H1 (cell line): ENCODE measurements around the gene MPZ. TPM values are rescaled to one million over a fixed set of nuclear protein-coding genes. Genes with fewer than 3 reads are reported as not detected.

Experiments used
- CTCF ChIA-PET: fragments of 300-600 bp; sonication (Branson Sonifier 250); formaldehyde crosslinking; loops from one replicate; lab custom pipeline; 2021; ENCODE audit not compliant: partially characterized antibody; lab: Charles Lee
- POLR2A ChIA-PET: fragments of 300-600 bp; sonication (Branson Sonifier 250); formaldehyde crosslinking; loops from one replicate; lab custom pipeline; 2021; ENCODE audit warnings: inconsistent platforms; ENCODE audit not compliant: partially characterized antibody; lab: Charles Lee
- DNase-seq, 2 experiments: peaks; one replicate each; pipeline versions ENCODE4 v3.0.0 to v3.0.0-alpha.2; 2010 to 2022; ENCODE audit warnings: low spot score in 2 of 2, low read depth in 1 of 2, mixed read lengths in 1 of 2
- FAIRE-seq: peaks from 2 replicates; lab custom pipeline; 2011; peaks lifted over from hg19 to GRCh38; lab: Jason Lieb, UNC
- H2AFZ ChIP-seq: 2 replicates; pipeline ENCODE4 v1.8.1; 2012; ENCODE audit warnings: low read length, inconsistent platforms
- H2AK5ac ChIP-seq: 2 replicates; pipeline ENCODE4 v1.6.1; 2013; ENCODE audit warnings: low read depth, low read length
- H2BK120ac ChIP-seq: replicated peaks from 2 replicates; pipeline ENCODE3; 2013; ENCODE audit warnings: low read depth, low read length, inconsistent platforms
- H2BK12ac ChIP-seq: 2 replicates; pipeline ENCODE4 v1.6.1; 2013; ENCODE audit warnings: low read depth, low read length
- H2BK15ac ChIP-seq: 2 replicates; pipeline ENCODE4 v1.6.1; 2013; ENCODE audit warnings: low read length
- H2BK20ac ChIP-seq: 2 replicates; pipeline ENCODE4 v1.6.1; 2013; ENCODE audit warnings: low read length
- H2BK5ac ChIP-seq: 2 replicates; pipeline ENCODE4 v1.6.1; 2013; ENCODE audit warnings: low read depth, low read length
- H3K14ac ChIP-seq: 2 replicates; pipeline ENCODE4 v1.6.1; 2013; ENCODE audit warnings: inconsistent platforms; ENCODE audit not compliant: insufficient read length
- H3K18ac ChIP-seq: 2 replicates; pipeline ENCODE4 v1.6.1; 2013; ENCODE audit warnings: low read length; ENCODE audit errors: extremely low read depth
- H3K23ac ChIP-seq: 2 replicates; pipeline ENCODE4 v1.6.1; 2013; ENCODE audit warnings: inconsistent platforms; ENCODE audit not compliant: insufficient read length
- H3K23me2 ChIP-seq: 2 replicates; pipeline ENCODE4 v1.6.1; 2013; ENCODE audit warnings: low read depth, low read length
- H3K27ac ChIP-seq: 2 replicates; pipeline ENCODE4 v1.6.1; 2011; ENCODE audit warnings: low read depth, low read length, inconsistent platforms
- H3K27me3 ChIP-seq, 4 experiments: replicated peaks in 1 of 4; 1 replicate in 1 of 4; 2 replicates in 3 of 4; pipeline versions ENCODE4 v1.6.1 to v1.8.1; 2011 to 2013; ENCODE audit warnings: low read length in 3 of 4, mild to moderate bottlenecking in 3 of 4, inconsistent platforms in 2 of 4, mixed read lengths in 2 of 4, moderate library complexity in 1 of 4; ENCODE audit not compliant: control insufficient read depth in 3 of 4, insufficient read depth in 3 of 4; ENCODE audit errors: extremely low read depth in 1 of 4
- H3K36me3 ChIP-seq, 4 experiments: 2 replicates each; pipeline versions ENCODE4 v1.6.1 to v1.8.1; 2011 to 2013; ENCODE audit warnings: mild to moderate bottlenecking in 4 of 4, low read length in 3 of 4, moderate library complexity in 2 of 4, control low read depth in 1 of 4, inconsistent platforms in 1 of 4; ENCODE audit not compliant: insufficient read depth in 4 of 4, control insufficient read depth in 2 of 4
- H3K4ac ChIP-seq: replicated peaks from 2 replicates; pipeline ENCODE3; 2013; ENCODE audit warnings: low read length, low read depth, mixed read lengths, inconsistent platforms; ENCODE audit not compliant: insufficient read length
- H3K4me1 ChIP-seq, 4 experiments: replicated peaks in 1 of 4; 1 replicate in 1 of 4; 2 replicates in 3 of 4; pipeline versions ENCODE4 v1.6.1 to v1.8.1; 2011 to 2013; ENCODE audit warnings: low read length in 3 of 4, inconsistent platforms in 2 of 4, mixed read lengths in 1 of 4; ENCODE audit not compliant: insufficient read depth in 4 of 4, control insufficient read depth in 3 of 4
- H3K4me2 ChIP-seq, 2 experiments: 2 replicates each; pipeline versions ENCODE4 v1.6.1 to v1.8.1; 2011 to 2013; ENCODE audit warnings: low read depth in 2 of 2, low read length in 2 of 2, control low read depth in 1 of 2, inconsistent platforms in 1 of 2, mild to moderate bottlenecking in 1 of 2; ENCODE audit not compliant: insufficient read depth in 1 of 2
- H3K4me3 ChIP-seq, 4 experiments: fragments of 200-600, 300-600 bp in 1 of 4; sonication (generic), shearing (Covaris generic), sonication (Bioruptor Twin) in 1 of 4; 2 replicates each; pipeline versions ENCODE4 v1.5.1 to v1.8.1; 2011 to 2016; ENCODE audit warnings: low read length in 4 of 4, low read depth in 3 of 4, control low read depth in 2 of 4, inconsistent platforms in 2 of 4, mild to moderate bottlenecking in 2 of 4, mixed read lengths in 1 of 4, moderate library complexity in 1 of 4; ENCODE audit not compliant: insufficient read depth in 2 of 4; ENCODE audit errors: extremely low read depth in 1 of 4
- H3K56ac ChIP-seq: replicated peaks from 2 replicates; pipeline ENCODE3; 2013; ENCODE audit warnings: low read depth, mild to moderate bottlenecking, mixed read lengths, low read length, inconsistent platforms; ENCODE audit not compliant: insufficient read length
- H3K79me1 ChIP-seq: 2 replicates; pipeline ENCODE4 v1.6.1; 2013; ENCODE audit warnings: low read depth, low read length, control low read depth
- H3K79me2 ChIP-seq, 2 experiments: 2 replicates each; pipeline versions ENCODE4 v1.6.1 to v1.8.1; 2012 to 2013; ENCODE audit warnings: low read length in 2 of 2, mild to moderate bottlenecking in 2 of 2, inconsistent platforms in 1 of 2; ENCODE audit not compliant: insufficient read depth in 2 of 2, control insufficient read depth in 1 of 2
- H3K9ac ChIP-seq, 4 experiments: replicated peaks in 1 of 4; 1 replicate in 1 of 4; 2 replicates in 3 of 4; pipeline versions ENCODE4 v1.6.1 to v1.8.1; 2011 to 2013; ENCODE audit warnings: low read depth in 3 of 4, low read length in 3 of 4, control low read depth in 2 of 4, mild to moderate bottlenecking in 2 of 4, moderate library complexity in 2 of 4, inconsistent platforms in 1 of 4; ENCODE audit errors: extremely low read depth in 1 of 4
- H3K9me3 ChIP-seq, 2 experiments: 2 replicates each; pipeline versions ENCODE4 v1.6.1 to v1.8.1; 2012 to 2013; ENCODE audit warnings: mild to moderate bottlenecking in 2 of 2, moderate library complexity in 2 of 2, control low read depth in 1 of 2, inconsistent platforms in 1 of 2, low read depth in 1 of 2, low read length in 1 of 2, mixed read lengths in 1 of 2; ENCODE audit not compliant: insufficient read depth in 2 of 2
- H4K20me1 ChIP-seq, 2 experiments: replicated peaks in 1 of 2; 2 replicates each; pipeline versions ENCODE3 to v1.8.1; 2011 to 2013; ENCODE audit warnings: inconsistent platforms in 2 of 2, low read length in 2 of 2, mild to moderate bottlenecking in 1 of 2; ENCODE audit not compliant: insufficient read depth in 2 of 2, control insufficient read depth in 1 of 2
- H4K5ac ChIP-seq: 2 replicates; pipeline ENCODE4 v1.6.1; 2013; ENCODE audit warnings: low read length, low read depth, mixed read lengths, inconsistent platforms; ENCODE audit not compliant: insufficient read length
- H4K8ac ChIP-seq: 2 replicates; pipeline ENCODE4 v1.8.0; 2013; ENCODE audit warnings: mild to moderate bottlenecking, moderate library complexity, low read length, inconsistent platforms; ENCODE audit not compliant: insufficient read depth; ENCODE audit errors: extremely low read depth
- H4K91ac ChIP-seq: replicated peaks from 2 replicates; pipeline ENCODE3; 2013; ENCODE audit warnings: low read length, mixed read lengths, inconsistent platforms; ENCODE audit not compliant: insufficient read length
- CBX5 ChIP-seq: fragments of 300-800, 300-1000 bp; sonication (generic); IDR thresholded peaks from 2 replicates; pipeline ENCODE4 v1.7.1; 2016; ENCODE audit warnings: antibody characterized with exemption, low read length, low read depth
- CREB1 ChIP-seq: IDR thresholded peaks from 2 replicates; pipeline ENCODE4 v1.6.1; 2012; ENCODE audit warnings: inconsistent platforms
- EP300 ChIP-seq, 2 experiments: IDR thresholded peaks; 1 replicate in 1 of 2; 2 replicates in 1 of 2; pipeline ENCODE4 v1.6.1; 2011 to 2012; ENCODE audit warnings: low read depth in 2 of 2, low read length in 2 of 2, mild to moderate bottlenecking in 2 of 2, borderline replicate concordance in 1 of 2, inconsistent platforms in 1 of 2, moderate library complexity in 1 of 2
- FOSL1 ChIP-seq: IDR thresholded peaks from 2 replicates; pipeline ENCODE4 v1.6.1; 2011; ENCODE audit warnings: mild to moderate bottlenecking, low read depth, low read length, moderate library complexity; ENCODE audit not compliant: insufficient read depth
- HDAC6 ChIP-seq: IDR thresholded peaks from one replicate; pipeline ENCODE4 v1.7.1; 2012; ENCODE audit warnings: low read depth, mild to moderate bottlenecking, inconsistent platforms, low read length, moderate library complexity
- JUND ChIP-seq: IDR thresholded peaks from 2 replicates; pipeline ENCODE4 v1.6.1; 2011; ENCODE audit warnings: mild to moderate bottlenecking, improper control_type of control experiment, low read length
- KDM4A ChIP-seq: IDR thresholded peaks from one replicate; pipeline ENCODE4 v1.7.1; 2012; ENCODE audit warnings: low read depth, mild to moderate bottlenecking, moderate library complexity, low read length, inconsistent platforms; ENCODE audit not compliant: severe bottlenecking
- MAFK ChIP-seq: IDR thresholded peaks from 2 replicates; pipeline ENCODE4 v1.6.1; 2012; ENCODE audit warnings: low read depth, mild to moderate bottlenecking, improper control_type of control experiment, low read length
- SAP30 ChIP-seq: fragments of 300-600 bp; sonication (generic); IDR thresholded peaks from 2 replicates; pipeline ENCODE4 v1.7.1; 2012; ENCODE audit warnings: low read length, moderate library complexity, mild to moderate bottlenecking, inconsistent platforms; ENCODE audit not compliant: insufficient read depth, insufficient replicate concordance
- SP1 ChIP-seq: IDR thresholded peaks from 2 replicates; pipeline ENCODE4 v1.6.1; 2011; ENCODE audit warnings: low read depth, low read length
- WGBS, 2 experiments: shearing (Covaris generic) in 1 of 2; methylation state at CpG; one replicate each; pipeline versions ENCODE4 v1.1.6 to v1.1.7; 2013 to 2015; ENCODE audit warnings: low lambda C conversion rate in 2 of 2, mixed read lengths in 2 of 2, inconsistent platforms in 1 of 2, low coverage in 1 of 2, missing lambda C conversion rate in 1 of 2; ENCODE audit not compliant: insufficient replicate concordance in 2 of 2, insufficient coverage in 1 of 2, insufficient read length in 1 of 2; ENCODE audit errors: extremely low coverage in 1 of 2, missing lambda C conversion rate in 1 of 2; 5-methylcytosine and 5-hydroxymethylcytosine counted together
- polyA plus RNA-seq, 7 experiments: library from polyadenylated mRNA; depleted of rRNA in 3 of 7; stranded (reverse) in 5 of 7; unstranded in 2 of 7; fragments of >200 nt in 5 of 7; fragments of 200-250 nt in 2 of 7; gene quantifications; 1 replicate in 5 of 7; 2 replicates in 1 of 7; 4 replicates in 1 of 7; pipeline versions ENCODE4 v1.2.1 to v1.2.3, GENCODE V29; 2011 to 2013; ENCODE audit warnings: missing spikeins in 2 of 7, mixed read lengths in 2 of 7
- total RNA-seq: library from RNA; stranded (reverse); fragmentation: NEBNext Ultra II Directional; extraction: Animal tissue kit (Norgen Biotek cat#: 25700); gene quantifications from 2 replicates; pipeline ENCODE4 v1.2.1, GENCODE V29; 2021

Gene MPZ
- total and polyA plus RNA-seq, 2 of the 8 experiments (the other 6 are each of a cell fraction or from before 2014, with no cell fraction given), result 4.1 to 5.1 TPM

DNA sequence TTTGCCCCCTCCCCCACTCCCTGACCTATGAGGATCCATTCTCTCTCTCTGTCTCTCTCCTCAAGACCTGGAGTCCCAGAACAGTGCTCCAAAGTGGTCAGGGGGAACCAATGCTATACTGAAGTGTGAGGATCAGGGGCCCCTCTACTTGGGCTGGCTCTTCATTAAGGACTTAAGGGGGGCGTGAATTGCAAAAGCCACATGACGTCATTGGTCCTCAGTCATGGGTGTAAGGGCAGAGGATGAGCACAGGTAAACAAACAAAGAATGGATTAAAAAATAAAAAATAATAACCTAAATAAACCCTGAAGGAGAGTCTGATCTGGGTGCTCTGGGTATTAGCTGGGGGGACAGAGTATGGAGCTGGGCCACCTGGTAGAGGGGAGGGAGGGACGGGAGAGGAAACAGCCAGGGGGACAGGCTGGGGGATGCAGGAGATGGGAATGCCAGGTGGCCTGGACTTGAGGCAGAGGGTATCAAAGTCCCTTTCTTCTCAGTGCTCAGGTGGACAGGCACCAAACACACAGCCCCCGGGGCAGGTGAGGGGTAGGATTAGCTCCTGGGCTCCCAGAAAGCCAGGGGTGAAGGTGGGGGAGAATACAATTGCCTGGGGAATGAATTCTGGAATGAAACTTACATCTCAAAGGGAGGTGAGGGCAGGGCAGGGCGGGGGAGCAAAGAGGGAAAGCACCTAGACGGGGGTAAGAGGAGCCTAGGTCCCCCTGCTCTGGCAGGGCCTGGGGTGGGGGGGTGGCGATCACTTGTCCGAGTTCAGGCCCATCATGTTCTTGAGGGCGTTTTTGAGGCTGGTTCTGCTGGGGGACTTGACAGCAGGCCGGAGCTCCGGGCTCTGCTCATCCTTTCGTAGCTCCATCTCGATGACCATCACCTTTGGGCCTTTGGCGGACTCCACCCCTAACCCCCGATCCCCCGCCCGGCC, 4.6 kb downstream of the MPZ start:
- no peak overlapping the region for H4K91ac ChIP-seq
- no peak overlapping the region for H2BK15ac ChIP-seq
- H3K14ac ChIP-seq, result no peak overlapping the region
- H2AFZ ChIP-seq, result no peak overlapping the region
- DNase-seq, result peak in 1 of 2 experiments; percentile 54
- H3K4ac ChIP-seq, result no peak overlapping the region
- H3K23me2 ChIP-seq, result peaks cover 5% of the 10 kb centered on the region; the same call in 1 of the 2 replicates
- no peak overlapping the region for H2BK120ac ChIP-seq
- 0 out of 2 replicates have a peak, but pooled peaks cover 3% of the 10 kb centered on the region for H3K79me1 ChIP-seq
- peak overlapping the region; percentile 95 to 96 for H3K4me2 ChIP-seq
- no peak overlapping the region for H3K23ac ChIP-seq
- peak overlapping the region in 1 of 4 experiments; percentile 14; a peak in 1 of 7 replicates for H3K9ac ChIP-seq
- no peaks in the 10 kb centered on the region for H4K20me1 ChIP-seq
- 11% methylated on average over 4 of the region's 17 CpGs; no CpG with 5 or more reads in 1 of the 2 experiments for WGBS, 2 experiments
- H3K18ac ChIP-seq, result peak overlapping the region; percentile 40; the same call in 1 of the 2 replicates
- H4K5ac ChIP-seq, result no peak overlapping the region
- no peaks in the 10 kb centered on the region for H3K9me3 ChIP-seq
- peak overlapping the region; percentile 70 to 87 (median 79) for H3K4me3 ChIP-seq
- no peak overlapping the region for H2BK5ac ChIP-seq
- H3K36me3 ChIP-seq, result no peaks in the 10 kb centered on the region
- FAIRE-seq, result no peak
- H3K79me2 ChIP-seq, result peaks cover 0 to 8% of the 10 kb centered on the region in 2 experiments; a peak in 1 of 4 replicates
- H2BK20ac ChIP-seq, result no peak overlapping the region
- no peak overlapping the region for H2AK5ac ChIP-seq
- no peak overlapping the region for H3K56ac ChIP-seq
- peaks cover 0 to 16% (median 9%) of the 10 kb centered on the region in 4 experiments; a peak in 6 of 7 replicates for H3K4me1 ChIP-seq
- no peak overlapping the region for H4K8ac ChIP-seq
- H3K27me3 ChIP-seq, result no peaks in the 10 kb centered on the region
- H2BK12ac ChIP-seq, result no peak overlapping the region
- no peak overlapping the region for H3K27ac ChIP-seq
- CTCF ChIA-PET, result interaction anchor here (0.7 to 12.1 kb wide), 19 partner anchors 13 to 132 kb away, joined by 3 to 201 read pairs (median 4); partner anchors contain the start of genes ADAMTS4, APOA2, FCER1G and PCP4L1
- POLR2A ChIA-PET, result interaction anchor here (0.8 to 1.9 kb wide), 12 partner anchors 9 to 128 kb away, joined by 3 to 12 read pairs (median 3); partner anchors contain the start of genes B4GALT3, NDUFS2, PCP4L1 and SDHC
- TF ChIP-seq MAFK, result no peak
- TF ChIP-seq SAP30, result no peak
- no peak for TF ChIP-seq KDM4A
- TF ChIP-seq CBX5, result no peak
- peak; percentile 73; the same call in 1 of the 2 replicates for TF ChIP-seq JUND
- TF ChIP-seq EP300 (IDR thresholded peaks at IDR 0.05; ENCODE audit: borderline replicate concordance in 1 of 2, low read depth in 2 of 2, low read length in 2 of 2), result peak in 1 of 2 experiments; percentile 33; a peak in 1 of 3 replicates
- 0 out of 2 replicates have a peak, but pooled peaks have one; percentile 19 for TF ChIP-seq CREB1
- TF ChIP-seq FOSL1, result no peak
- TF ChIP-seq SP1, result no peak
- TF ChIP-seq HDAC6, result no peak
